ENCODE data around the gene DNM3. TPM values are rescaled to one million over a fixed set of nuclear protein-coding genes. Genes with fewer than 3 reads are reported as not detected.

DNM3 gene
- total and polyA plus RNA-seq, 12 donors, result 7.2 to 78.6 (median 18.4) TPM

- no peak overlapping the region for H3K27ac ChIP-seq
- no peaks in the 10 kb centered on the region for H3K9me3 ChIP-seq (replicated peaks in 1 of 3)
- intact Hi-C loops (cut with DNase I), result no loop called here
- 91 to 96% (median 94%) methylated on average over 3 of the region's 3 CpGs for WGBS, 4 donors
- H3K4me1 ChIP-seq (replicated peaks in 1 of 2), result peaks cover 0 to 6% of the 10 kb centered on the region in 2 donors
- TF ChIP-seq CTCF (IDR thresholded peaks at IDR 0.05) (no peak), POLR2A (IDR thresholded peaks at IDR 0.05) (no peak)
- no peaks in the 10 kb centered on the region for H3K27me3 ChIP-seq
- no peaks in the 10 kb centered on the region for H3K36me3 ChIP-seq (replicated peaks in 1 of 2)
- DNase-seq, result no peak
- H3K4me3 ChIP-seq, result no peak overlapping the region
Measured at GRCh38 chr1:172425339-172425738, 584.0 kb downstream of the DNM3 start.

GRCh38 chr1:172427191-172427590, 585.9 kb downstream of the DNM3 start:
- intact Hi-C loops (cut with DNase I), result no loop called here
- H3K27me3 ChIP-seq, result no peaks in the 10 kb centered on the region
- peaks cover 0 to 6% of the 10 kb centered on the region in 2 donors for H3K4me1 ChIP-seq (replicated peaks in 1 of 2)
- no peak overlapping the region for H3K27ac ChIP-seq
- WGBS, 4 donors, result 88 to 94% (median 89%) methylated on average over 2 of the region's 2 CpGs
- H3K9me3 ChIP-seq (replicated peaks in 1 of 3), result no peaks in the 10 kb centered on the region
- H3K4me3 ChIP-seq, result no peak overlapping the region
- no peak for TF ChIP-seq CTCF (IDR thresholded peaks at IDR 0.05)
- no peak for TF ChIP-seq POLR2A (IDR thresholded peaks at IDR 0.05)
- no peaks in the 10 kb centered on the region for H3K36me3 ChIP-seq (replicated peaks in 1 of 2)
- DNase-seq, result no peak

GRCh38 chr1:172429331-172430127, 588.2 kb downstream of the DNM3 start:
- DNase-seq, result peak in 6 of 7 donors; percentile 25 to 70 (median 46)
- WGBS, 4 donors, result 58 to 70% (median 65%) methylated on average over 1 of the region's 1 CpG
- TF ChIP-seq CTCF (IDR thresholded peaks at IDR 0.05) (peak; percentile 66 to 84 (median 68)), POLR2A (IDR thresholded peaks at IDR 0.05) (no peak)
- H3K9me3 ChIP-seq (replicated peaks in 1 of 3), result no peaks in the 10 kb centered on the region
- no peaks in the 10 kb centered on the region for H3K36me3 ChIP-seq (replicated peaks in 1 of 2)
- H3K27ac ChIP-seq, result no peak overlapping the region
- intact Hi-C loops (cut with DNase I), result no loop called here
- peaks cover 0 to 6% of the 10 kb centered on the region in 2 donors for H3K4me1 ChIP-seq (replicated peaks in 1 of 2)
- no peaks in the 10 kb centered on the region for H3K27me3 ChIP-seq
- no peak overlapping the region for H3K4me3 ChIP-seq

- intact Hi-C loops (cut with DNase I), result no loop called here
- Histone ChIP-seq H3K27me3 (no peaks in the 10 kb centered on the region), H3K9me3 (replicated peaks in 1 of 3) (no peaks in the 10 kb centered on the region), H3K4me1 (replicated peaks in 1 of 2) (peaks cover 0 to 6% of the 10 kb centered on the region in 2 donors), H3K36me3 (replicated peaks in 1 of 2) (no peaks in the 10 kb centered on the region), H3K4me3 (no peak overlapping the region), H3K27ac (no peak overlapping the region)
- no peak for TF ChIP-seq CTCF (IDR thresholded peaks at IDR 0.05)
- TF ChIP-seq POLR2A (IDR thresholded peaks at IDR 0.05), result no peak
- WGBS, 4 donors, result 59 to 73% (median 66%) methylated on average over 1 of the region's 1 CpG
- DNase-seq, result no peak
Measured at GRCh38 chr1:172430128-172430454, 588.8 kb downstream of the DNM3 start.

All from adrenal gland (tissue), 12 donors.